H9 (cell line): ENCODE measurements around the gene TCF20. TPM values are rescaled to one million over a fixed set of nuclear protein-coding genes. Genes with fewer than 3 reads are reported as not detected.

ENCODE experiments used
- DNase-seq: peaks from one replicate; pipeline ENCODE4 v3.0.0-alpha.2; 2017
- H2AFZ ChIP-seq: one replicate; pipeline ENCODE4 v1.6.1; 2013; ENCODE audit warnings: mild to moderate bottlenecking, low read length, control low read depth, moderate library complexity
- H2AK5ac ChIP-seq: 2 replicates; pipeline ENCODE4 v1.6.1; 2013; ENCODE audit warnings: low read length, control low read depth, mixed read lengths; ENCODE audit not compliant: insufficient read length
- H2BK120ac ChIP-seq: one replicate; pipeline ENCODE4 v1.6.1; 2013; ENCODE audit warnings: low read depth, mild to moderate bottlenecking, low read length, control low read depth, inconsistent platforms; ENCODE audit not compliant: poor library complexity, severe bottlenecking
- H2BK12ac ChIP-seq: 2 replicates; pipeline ENCODE4 v1.6.1; 2013; ENCODE audit warnings: low read length, control low read depth, mixed read lengths, low read depth; ENCODE audit not compliant: insufficient read length
- H2BK15ac ChIP-seq: 2 replicates; pipeline ENCODE4 v1.6.1; 2013; ENCODE audit warnings: low read depth, low read length, control low read depth
- H2BK20ac ChIP-seq: one replicate; pipeline ENCODE4 v1.6.1; 2013; ENCODE audit warnings: low read depth, mild to moderate bottlenecking, low read length, control low read depth, inconsistent platforms; ENCODE audit not compliant: poor library complexity, severe bottlenecking
- H2BK5ac ChIP-seq: 2 replicates; pipeline ENCODE4 v1.6.1; 2013; ENCODE audit warnings: low read length, control low read depth, mixed read lengths; ENCODE audit not compliant: insufficient read length
- H3K14ac ChIP-seq: 2 replicates; pipeline ENCODE4 v1.6.1; 2013; ENCODE audit warnings: low read length, control low read depth; ENCODE audit not compliant: insufficient read depth
- H3K18ac ChIP-seq: 2 replicates; pipeline ENCODE4 v1.6.1; 2013; ENCODE audit warnings: low read depth, mild to moderate bottlenecking, mixed read lengths, low read length, control low read depth; ENCODE audit not compliant: insufficient read length
- H3K23ac ChIP-seq: 2 replicates; pipeline ENCODE4 v1.6.1; 2013; ENCODE audit warnings: low read length, control low read depth, mixed read lengths, low read depth; ENCODE audit not compliant: insufficient read length
- H3K23me2 ChIP-seq: 2 replicates; pipeline ENCODE4 v1.6.1; 2013; ENCODE audit warnings: low read depth, mild to moderate bottlenecking, mixed read lengths, low read length, control low read depth; ENCODE audit not compliant: insufficient read length, poor library complexity, severe bottlenecking
- H3K27ac ChIP-seq: 2 replicates; pipeline ENCODE4 v1.5.1; 2013; ENCODE audit warnings: low read length, control low read depth, mixed read lengths, low read depth; ENCODE audit not compliant: insufficient read length
- H3K27me3 ChIP-seq: 2 replicates; pipeline ENCODE4 v1.6.1; 2013; ENCODE audit warnings: low read length, control low read depth, inconsistent platforms; ENCODE audit not compliant: insufficient read depth
- H3K4ac ChIP-seq: 2 replicates; pipeline ENCODE4 v1.6.1; 2013; ENCODE audit warnings: low read depth, mild to moderate bottlenecking, control low read depth, inconsistent platforms, low read length, moderate library complexity
- H3K4me1 ChIP-seq: 2 replicates; pipeline ENCODE4 v1.6.1; 2013; ENCODE audit warnings: low read length, control low read depth, inconsistent platforms; ENCODE audit not compliant: insufficient read depth
- H3K4me2 ChIP-seq: 2 replicates; pipeline ENCODE4 v1.6.1; 2013; ENCODE audit warnings: low read length, control low read depth, mixed read lengths; ENCODE audit not compliant: insufficient read length, insufficient read depth
- H3K56ac ChIP-seq: 2 replicates; pipeline ENCODE4 v1.6.1; 2013; ENCODE audit warnings: low read depth, mild to moderate bottlenecking, mixed read lengths, low read length, control low read depth; ENCODE audit not compliant: insufficient read length
- H3K79me1 ChIP-seq: 2 replicates; pipeline ENCODE4 v1.6.1; 2013; ENCODE audit warnings: low read depth, mild to moderate bottlenecking, moderate library complexity, low read length, control low read depth, inconsistent platforms; ENCODE audit not compliant: insufficient read depth, poor library complexity, severe bottlenecking
- H3K79me2 ChIP-seq: 2 replicates; pipeline ENCODE4 v1.6.1; 2013; ENCODE audit warnings: low read length, control low read depth, inconsistent platforms; ENCODE audit not compliant: insufficient read depth
- H3K9ac ChIP-seq: 2 replicates; pipeline ENCODE4 v1.6.1; 2013; ENCODE audit warnings: low read length, control low read depth, mixed read lengths; ENCODE audit not compliant: insufficient read length; ENCODE audit errors: extremely low read depth
- H3K9me3 ChIP-seq: one replicate; pipeline ENCODE4 v1.6.1; 2013; ENCODE audit warnings: low read depth, low read length, inconsistent platforms; ENCODE audit not compliant: control insufficient read depth
- H3T11ph ChIP-seq: one replicate; pipeline ENCODE4 v1.6.1; 2013; ENCODE audit warnings: mild to moderate bottlenecking, low read length, control low read depth, inconsistent platforms
- H4K20me1 ChIP-seq: one replicate; pipeline ENCODE4 v1.6.1; 2013; ENCODE audit not compliant: control insufficient read depth, insufficient read length, insufficient read depth
- H4K5ac ChIP-seq: 2 replicates; pipeline ENCODE4 v1.6.1; 2013; ENCODE audit warnings: low read depth, mild to moderate bottlenecking, mixed read lengths, low read length, control low read depth; ENCODE audit not compliant: insufficient read length
- H4K8ac ChIP-seq: replicated peaks from 2 replicates; pipeline ENCODE4 v1.6.1; 2013; ENCODE audit warnings: low read length, control low read depth, mixed read lengths, low read depth; ENCODE audit not compliant: insufficient read length
- H4K91ac ChIP-seq: 2 replicates; pipeline ENCODE4 v1.6.1; 2013; ENCODE audit warnings: low read depth, mild to moderate bottlenecking, moderate library complexity, mixed read lengths, low read length, control low read depth; ENCODE audit not compliant: insufficient read length
- H3K27ac Mint-ChIP-seq, 3 experiments: 2 replicates in 2 of 3; 3 replicates in 1 of 3; pipeline ENCODE4 v1.8.0; 2020 to 2021; ENCODE audit warnings: mixed read lengths in 3 of 3, mild to moderate bottlenecking in 1 of 3, moderate library complexity in 1 of 3
- H3K27me3 Mint-ChIP-seq: 2 replicates; pipeline ENCODE4 v1.8.0; 2021; ENCODE audit warnings: low read depth, mild to moderate bottlenecking, moderate library complexity, mixed read lengths
- H3K36me3 Mint-ChIP-seq, 3 experiments: 2 replicates in 2 of 3; 3 replicates in 1 of 3; pipeline ENCODE4 v1.8.0; 2020 to 2021; ENCODE audit warnings: low read depth in 3 of 3, mixed read lengths in 3 of 3; ENCODE audit not compliant: insufficient read depth in 1 of 3
- H3K4me1 Mint-ChIP-seq, 2 experiments: 2 replicates each; pipeline ENCODE4 v1.8.0; 2020; ENCODE audit warnings: mixed read lengths in 2 of 2
- H3K4me3 Mint-ChIP-seq, 2 experiments: 2 replicates in 1 of 2; 3 replicates in 1 of 2; pipeline ENCODE4 v1.8.0; 2020 to 2021; ENCODE audit warnings: mild to moderate bottlenecking in 2 of 2, mixed read lengths in 2 of 2, moderate library complexity in 1 of 2
- H3K9me3 Mint-ChIP-seq, 2 experiments: 2 replicates in 1 of 2; 3 replicates in 1 of 2; pipeline ENCODE4 v1.8.0; 2020; ENCODE audit warnings: mild to moderate bottlenecking in 2 of 2, mixed read lengths in 2 of 2, moderate library complexity in 1 of 2
- CTCF ChIP-seq: fragments of 200-600 bp; sonication (generic); conservative IDR thresholded peaks from 3 replicates; pipeline ENCODE4 v1.8.0; 2021; ENCODE audit warnings: antibody characterized with exemption, mild to moderate bottlenecking
- WGBS: extraction: QIAGEN DNeasy Blood & Tissue Kit; methylation state at CpG from one replicate; pipeline ENCODE4 v1.1.7; 2013; ENCODE audit warnings: missing lambda C conversion rate, low lambda C conversion rate, mixed read lengths; ENCODE audit not compliant: insufficient read length; ENCODE audit errors: extremely low coverage; 5-methylcytosine and 5-hydroxymethylcytosine counted together
- total RNA-seq: library from RNA; stranded (reverse); gene quantifications from 2 replicates; pipeline ENCODE4 v1.2.1, GENCODE V29; 2021

The TCF20 gene
- total RNA-seq, 1 experiment from 2014 or later: 75.6 TPM

GRCh38 chr22:42314709-42315391 is 44.4 kb upstream of the TCF20 start:
- Histone ChIP-seq H3K4ac (no peak overlapping the region), H3K27me3 (no peaks in the 10 kb centered on the region), H2BK120ac (no peak overlapping the region), H3K4me1 (peaks cover 2% of the 10 kb centered on the region; the same call in 1 of the 2 replicates), H3K4me2 (no peak overlapping the region), H3T11ph (no peak overlapping the region), H2BK15ac (no peak overlapping the region), H4K5ac (no peak overlapping the region), H4K20me1 (peaks cover 5% of the 10 kb centered on the region), H3K56ac (no peak overlapping the region), H3K14ac (no peak overlapping the region), H3K18ac (no peak overlapping the region), H3K9me3 (no peaks in the 10 kb centered on the region), H3K79me1 (no peaks in the 10 kb centered on the region), H3K23me2 (peaks cover 3% of the 10 kb centered on the region), H2AK5ac (no peak overlapping the region), H2BK20ac (no peak overlapping the region), H3K79me2 (no peaks in the 10 kb centered on the region), H2AFZ (no peak overlapping the region), H4K91ac (no peak overlapping the region), H3K9ac (no peak overlapping the region), H2BK12ac (no peak overlapping the region), H3K23ac (no peak overlapping the region), H2BK5ac (no peak overlapping the region), H4K8ac (no peak overlapping the region), H3K27ac (no peak overlapping the region)
- no peak for TF ChIP-seq CTCF
- H3K27ac Mint-ChIP-seq: 0 out of 7 replicates have a peak overlapping the region, but pooled peaks of 1 of the 3 experiments have one; percentile 23
- no peak overlapping the region for H3K4me3 Mint-ChIP-seq
- no peaks in the 10 kb centered on the region for H3K9me3 Mint-ChIP-seq
- DNase-seq: no peak
- peaks cover 0 to 2% (median 0%) of the 10 kb centered on the region in 3 experiments; a peak in 3 of 7 replicates for H3K36me3 Mint-ChIP-seq
- peaks cover 33 to 45% of the 10 kb centered on the region in 2 experiments for H3K4me1 Mint-ChIP-seq
- peaks cover 17% of the 10 kb centered on the region for H3K27me3 Mint-ChIP-seq
- no CpG with 5 or more reads among the region's 5 CpGs for WGBS
